ENCODE data around the gene NTM. TPM values are rescaled to one million over a fixed set of nuclear protein-coding genes. Genes with fewer than 3 reads are reported as not detected.

Gene NTM
- polyA plus RNA-seq, 2 donors: 0.24 to 1.1 TPM

DNA sequence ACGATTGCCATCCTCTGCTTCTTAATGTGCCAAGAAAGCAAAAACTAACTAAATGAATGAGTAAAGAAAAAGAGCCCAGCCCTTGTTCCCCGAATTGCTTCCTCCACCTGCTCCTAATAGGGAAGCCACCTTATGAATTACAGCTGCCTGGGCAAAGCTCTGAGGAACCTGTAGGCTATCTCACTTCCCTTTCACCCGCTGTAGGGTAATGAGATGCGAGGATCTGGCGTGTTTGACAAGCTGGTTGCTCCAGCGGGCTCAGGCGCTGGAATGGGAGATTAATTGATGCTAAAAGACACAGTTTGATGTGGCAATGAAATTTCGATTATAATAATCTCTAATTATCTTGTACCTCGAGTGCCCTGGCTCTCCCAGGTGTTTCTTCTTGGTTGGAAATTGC is 256.4 kb downstream of the NTM start:
- WGBS, 2 donors: 55 to 62% methylated on average over 9 of the region's 9 CpGs
- no peaks in the 10 kb centered on the region for H3K36me3 ChIP-seq (ENCODE audit: control insufficient read depth in 2 of 2, insufficient read depth in 2 of 2, low read length in 1 of 2)
- no peaks in the 10 kb centered on the region for H3K9me3 ChIP-seq (ENCODE audit: control insufficient read depth in 2 of 2, insufficient read depth in 1 of 2, low read depth in 1 of 2, low read length in 1 of 2)
- H3K27ac ChIP-seq (ENCODE audit: low read depth in 2 of 2, low read length in 1 of 2): no peak overlapping the region
- no peaks in the 10 kb centered on the region for H3K4me1 ChIP-seq (ENCODE audit: control insufficient read depth in 2 of 2, insufficient read depth in 2 of 2, low read length in 1 of 2)
- no peak overlapping the region for H3K4me3 ChIP-seq (ENCODE audit: low read depth in 1 of 2, low read length in 2 of 2)
- no peaks in the 10 kb centered on the region for H3K27me3 ChIP-seq (ENCODE audit: control insufficient read depth in 1 of 2, insufficient read depth in 2 of 2, low read length in 2 of 2)

DNA sequence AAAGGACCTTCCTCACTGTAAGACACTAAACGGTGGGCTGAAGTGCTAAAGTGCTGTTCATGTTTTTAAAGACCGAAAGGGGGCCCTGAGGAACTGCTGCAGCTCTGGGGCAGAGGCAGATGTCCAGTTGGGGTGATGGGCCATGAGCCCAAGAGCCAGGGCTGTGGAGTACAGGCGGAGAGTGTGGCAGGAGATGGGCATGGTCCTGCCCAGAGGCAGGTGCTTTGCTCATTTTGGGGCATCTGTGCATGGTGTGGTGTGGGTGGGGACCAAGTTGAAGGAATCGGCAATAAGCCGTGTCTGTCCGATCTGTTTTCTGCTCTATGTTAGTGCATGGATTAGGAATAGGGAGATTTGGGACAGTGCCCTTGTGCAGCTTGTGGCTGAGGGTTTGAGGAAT is 258.3 kb downstream of the NTM start:
- Histone ChIP-seq H3K4me3 (ENCODE audit: low read depth in 1 of 2, low read length in 2 of 2) (no peak overlapping the region), H3K9me3 (ENCODE audit: control insufficient read depth in 2 of 2, insufficient read depth in 1 of 2, low read depth in 1 of 2, low read length in 1 of 2) (no peaks in the 10 kb centered on the region), H3K27me3 (ENCODE audit: control insufficient read depth in 1 of 2, insufficient read depth in 2 of 2, low read length in 2 of 2) (no peaks in the 10 kb centered on the region), H3K4me1 (ENCODE audit: control insufficient read depth in 2 of 2, insufficient read depth in 2 of 2, low read length in 1 of 2) (no peaks in the 10 kb centered on the region), H3K27ac (ENCODE audit: low read depth in 2 of 2, low read length in 1 of 2) (no peak overlapping the region), H3K36me3 (ENCODE audit: control insufficient read depth in 2 of 2, insufficient read depth in 2 of 2, low read length in 1 of 2) (no peaks in the 10 kb centered on the region)
- 85 to 90% methylated on average over 6 of the region's 6 CpGs for WGBS, 2 donors

- Histone ChIP-seq H3K27ac (ENCODE audit: low read depth in 2 of 2, low read length in 1 of 2) (no peak overlapping the region), H3K4me1 (ENCODE audit: control insufficient read depth in 2 of 2, insufficient read depth in 2 of 2, low read length in 1 of 2) (no peaks in the 10 kb centered on the region), H3K9me3 (ENCODE audit: control insufficient read depth in 2 of 2, insufficient read depth in 1 of 2, low read depth in 1 of 2, low read length in 1 of 2) (no peaks in the 10 kb centered on the region), H3K4me3 (ENCODE audit: low read depth in 1 of 2, low read length in 2 of 2) (no peak overlapping the region), H3K36me3 (ENCODE audit: control insufficient read depth in 2 of 2, insufficient read depth in 2 of 2, low read length in 1 of 2) (no peaks in the 10 kb centered on the region), H3K27me3 (ENCODE audit: control insufficient read depth in 1 of 2, insufficient read depth in 2 of 2, low read length in 2 of 2) (no peaks in the 10 kb centered on the region)
- WGBS, 2 donors: 74 to 78% methylated on average over 5 of the region's 5 CpGs
These were observed 259.6 kb downstream of the NTM start for GRCh38 chr11:131629925-131630540.

DNA sequence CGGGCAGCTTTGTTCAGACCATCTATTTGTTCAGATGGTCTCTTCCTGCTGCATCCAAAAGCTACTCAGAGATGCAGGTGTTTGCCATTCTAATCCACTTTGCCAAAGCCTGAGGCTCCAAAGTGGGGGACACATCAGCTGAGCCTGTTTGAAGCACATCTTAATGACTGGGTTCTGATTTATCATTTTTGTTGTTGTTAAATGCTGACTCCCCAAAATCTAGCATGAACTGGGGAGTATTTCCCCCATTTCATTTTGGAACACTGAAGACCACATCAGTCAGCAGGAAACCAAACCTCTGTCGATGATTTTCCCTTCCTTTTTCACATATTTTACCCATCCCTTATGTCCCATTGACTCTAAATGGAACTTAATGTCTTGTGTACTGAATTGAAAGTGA is 262.6 kb downstream of the NTM start:
- no peaks in the 10 kb centered on the region for H3K27me3 ChIP-seq (ENCODE audit: control insufficient read depth in 1 of 2, insufficient read depth in 2 of 2, low read length in 2 of 2)
- H3K27ac ChIP-seq (ENCODE audit: low read depth in 2 of 2, low read length in 1 of 2): no peak overlapping the region
- 83 to 86% methylated on average over 2 of the region's 2 CpGs for WGBS, 2 donors
- H3K9me3 ChIP-seq (ENCODE audit: control insufficient read depth in 2 of 2, insufficient read depth in 1 of 2, low read depth in 1 of 2, low read length in 1 of 2): no peaks in the 10 kb centered on the region
- H3K4me3 ChIP-seq (ENCODE audit: low read depth in 1 of 2, low read length in 2 of 2): no peak overlapping the region
- H3K36me3 ChIP-seq (ENCODE audit: control insufficient read depth in 2 of 2, insufficient read depth in 2 of 2, low read length in 1 of 2): no peaks in the 10 kb centered on the region
- H3K4me1 ChIP-seq (ENCODE audit: control insufficient read depth in 2 of 2, insufficient read depth in 2 of 2, low read length in 1 of 2): no peaks in the 10 kb centered on the region

- no peaks in the 10 kb centered on the region for H3K4me1 ChIP-seq (ENCODE audit: control insufficient read depth in 2 of 2, insufficient read depth in 2 of 2, low read length in 1 of 2)
These were observed 263.7 kb downstream of the NTM start for GRCh38 chr11:131633921-131634715.

DNA sequence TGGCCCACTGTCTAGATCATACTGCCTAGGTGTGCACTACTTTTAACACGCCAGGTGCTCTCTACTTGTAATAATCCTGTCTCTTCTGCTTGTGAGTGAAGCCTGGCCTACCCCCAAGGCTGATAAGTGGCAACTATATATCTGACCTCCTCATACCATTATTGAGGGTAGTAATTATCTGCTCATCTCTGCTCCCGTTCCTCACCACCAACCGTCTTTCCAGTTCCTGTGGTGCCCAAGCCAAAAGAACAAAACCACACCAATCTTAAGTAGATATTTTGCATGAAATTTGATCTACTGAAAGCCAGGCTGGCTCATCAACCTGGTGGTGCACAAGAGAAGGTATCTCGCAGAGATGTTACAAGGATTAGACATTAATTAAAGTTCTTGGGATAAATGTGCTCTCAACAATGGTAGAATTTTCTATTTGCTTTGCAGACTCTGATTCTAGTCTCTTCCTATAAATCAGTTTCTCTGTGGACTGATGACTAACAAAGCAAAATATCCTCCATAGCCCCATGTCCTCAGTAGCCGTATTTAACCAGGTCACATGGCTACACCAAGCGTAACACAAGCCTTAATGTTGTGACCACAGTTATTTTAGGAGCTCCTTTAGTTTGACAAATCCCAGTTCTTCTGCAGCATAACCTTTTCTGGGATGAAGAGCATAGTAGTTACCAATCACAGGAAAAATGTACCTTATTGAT is 267.2 kb downstream of the NTM start:
- H3K4me1 ChIP-seq (ENCODE audit: control insufficient read depth in 2 of 2, insufficient read depth in 2 of 2, low read length in 1 of 2): no peaks in the 10 kb centered on the region
- no peak overlapping the region for H3K27ac ChIP-seq (ENCODE audit: low read depth in 2 of 2, low read length in 1 of 2)
- H3K27me3 ChIP-seq (ENCODE audit: control insufficient read depth in 1 of 2, insufficient read depth in 2 of 2, low read length in 2 of 2): no peaks in the 10 kb centered on the region
- H3K4me3 ChIP-seq (ENCODE audit: low read depth in 1 of 2, low read length in 2 of 2): no peak overlapping the region
- H3K9me3 ChIP-seq (ENCODE audit: control insufficient read depth in 2 of 2, insufficient read depth in 1 of 2, low read depth in 1 of 2, low read length in 1 of 2): no peaks in the 10 kb centered on the region
- 73 to 75% methylated on average over 6 of the region's 6 CpGs for WGBS, 2 donors
- no peaks in the 10 kb centered on the region for H3K36me3 ChIP-seq (ENCODE audit: control insufficient read depth in 2 of 2, insufficient read depth in 2 of 2, low read length in 1 of 2)

More at GRCh38 chr11:131633921-131634715, 263.7 kb downstream of the NTM start:
- Histone ChIP-seq H3K9me3 (ENCODE audit: control insufficient read depth in 2 of 2, insufficient read depth in 1 of 2, low read depth in 1 of 2, low read length in 1 of 2) (no peaks in the 10 kb centered on the region), H3K36me3 (ENCODE audit: control insufficient read depth in 2 of 2, insufficient read depth in 2 of 2, low read length in 1 of 2) (no peaks in the 10 kb centered on the region), H3K4me3 (ENCODE audit: low read depth in 1 of 2, low read length in 2 of 2) (no peak overlapping the region), H3K27ac (ENCODE audit: low read depth in 2 of 2, low read length in 1 of 2) (no peak overlapping the region), H3K27me3 (ENCODE audit: control insufficient read depth in 1 of 2, insufficient read depth in 2 of 2, low read length in 2 of 2) (no peaks in the 10 kb centered on the region)
- WGBS, 2 donors: 62 to 71% methylated on average over 8 of the region's 8 CpGs

- 75% methylated on average over 3 of the region's 3 CpGs for WGBS, 2 donors
- no peaks in the 10 kb centered on the region for H3K27me3 ChIP-seq (ENCODE audit: control insufficient read depth in 1 of 2, insufficient read depth in 2 of 2, low read length in 2 of 2)
These were observed 268.5 kb downstream of the NTM start for GRCh38 chr11:131638889-131639288.

GRCh38 chr11:131640320-131640719 is 269.9 kb downstream of the NTM start:
- Histone ChIP-seq H3K4me3 (ENCODE audit: low read depth in 1 of 2, low read length in 2 of 2) (no peak overlapping the region), H3K9me3 (ENCODE audit: control insufficient read depth in 2 of 2, insufficient read depth in 1 of 2, low read depth in 1 of 2, low read length in 1 of 2) (no peaks in the 10 kb centered on the region), H3K27me3 (ENCODE audit: control insufficient read depth in 1 of 2, insufficient read depth in 2 of 2, low read length in 2 of 2) (no peaks in the 10 kb centered on the region), H3K4me1 (ENCODE audit: control insufficient read depth in 2 of 2, insufficient read depth in 2 of 2, low read length in 1 of 2) (no peaks in the 10 kb centered on the region), H3K36me3 (ENCODE audit: control insufficient read depth in 2 of 2, insufficient read depth in 2 of 2, low read length in 1 of 2) (no peaks in the 10 kb centered on the region), H3K27ac (ENCODE audit: low read depth in 2 of 2, low read length in 1 of 2) (no peak overlapping the region)
- WGBS, 2 donors: 55 to 61% methylated on average over 5 of the region's 5 CpGs

More at GRCh38 chr11:131638889-131639288, 268.5 kb downstream of the NTM start:
- no peaks in the 10 kb centered on the region for H3K36me3 ChIP-seq (ENCODE audit: control insufficient read depth in 2 of 2, insufficient read depth in 2 of 2, low read length in 1 of 2)
- H3K4me1 ChIP-seq (ENCODE audit: control insufficient read depth in 2 of 2, insufficient read depth in 2 of 2, low read length in 1 of 2): no peaks in the 10 kb centered on the region
- H3K4me3 ChIP-seq (ENCODE audit: low read depth in 1 of 2, low read length in 2 of 2): no peak overlapping the region
- no peaks in the 10 kb centered on the region for H3K9me3 ChIP-seq (ENCODE audit: control insufficient read depth in 2 of 2, insufficient read depth in 1 of 2, low read depth in 1 of 2, low read length in 1 of 2)
- no peak overlapping the region for H3K27ac ChIP-seq (ENCODE audit: low read depth in 2 of 2, low read length in 1 of 2)

DNA sequence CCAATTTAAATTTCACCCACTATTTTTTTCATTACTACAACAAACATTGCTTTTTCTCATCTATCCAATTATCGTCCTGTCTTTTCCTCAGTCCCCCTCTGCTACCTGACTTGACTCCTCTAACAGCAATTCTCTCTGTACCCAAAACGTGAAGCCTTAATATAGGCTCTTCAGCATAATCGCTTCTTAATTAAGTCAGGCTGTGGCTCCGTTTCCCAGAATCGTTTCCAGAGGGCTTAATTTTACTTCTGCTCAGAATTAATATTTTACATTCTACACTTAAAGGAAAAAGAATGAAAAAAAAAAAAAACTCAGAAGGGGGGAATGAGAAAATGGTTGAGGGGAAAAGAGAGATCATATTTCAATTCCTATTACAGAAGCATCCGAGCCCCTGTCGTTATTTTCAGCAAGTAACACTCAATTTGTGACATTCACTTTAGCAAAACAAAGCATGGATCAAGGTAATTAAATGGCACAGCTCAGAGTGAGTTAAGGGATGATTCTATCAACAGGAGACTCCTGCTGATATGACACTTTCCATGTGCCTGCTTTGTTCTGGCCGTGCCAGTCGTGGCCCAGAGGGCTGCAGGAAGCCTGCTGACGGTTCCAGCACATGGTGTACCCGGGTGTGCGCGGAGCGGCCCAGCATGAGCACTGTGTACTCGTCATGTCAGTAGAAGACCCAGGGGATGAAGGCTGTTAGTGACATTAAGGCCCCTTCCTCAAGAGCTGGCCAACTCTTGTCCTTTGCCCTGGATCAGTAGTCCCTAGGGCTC is 272.5 kb downstream of the NTM start:
- 72 to 75% methylated on average over 15 of the region's 15 CpGs for WGBS, 2 donors

More for the DNA sequence above, 272.5 kb downstream of the NTM start:
- Histone ChIP-seq H3K9me3 (ENCODE audit: control insufficient read depth in 2 of 2, insufficient read depth in 1 of 2, low read depth in 1 of 2, low read length in 1 of 2) (no peaks in the 10 kb centered on the region), H3K4me1 (ENCODE audit: control insufficient read depth in 2 of 2, insufficient read depth in 2 of 2, low read length in 1 of 2) (no peaks in the 10 kb centered on the region), H3K27ac (ENCODE audit: low read depth in 2 of 2, low read length in 1 of 2) (no peak overlapping the region), H3K4me3 (ENCODE audit: low read depth in 1 of 2, low read length in 2 of 2) (no peak overlapping the region), H3K36me3 (ENCODE audit: control insufficient read depth in 2 of 2, insufficient read depth in 2 of 2, low read length in 1 of 2) (no peaks in the 10 kb centered on the region), H3K27me3 (ENCODE audit: control insufficient read depth in 1 of 2, insufficient read depth in 2 of 2, low read length in 2 of 2) (no peaks in the 10 kb centered on the region)
